Upper lobe of left lung (tissue), 4 donors: Measurements from ENCODE around the gene SMC6.

Experiments used
- EP300 ChIP-seq, 4 donors: sonication (generic); formaldehyde crosslinking; IDR thresholded peaks; one replicate each; pipeline ENCODE4 v1.5.1; 2017; ENCODE audit warnings: antibody characterized with exemption in 4 of 4, control low read depth in 2 of 4
- POLR2A ChIP-seq, 4 donors: fragments of 450-650 bp; IDR thresholded peaks; one replicate each; pipeline ENCODE4 v1.5.1; 2016 to 2017; ENCODE audit warnings: antibody characterized with exemption in 4 of 4, mild to moderate bottlenecking in 2 of 4
- POLR2AphosphoS5 ChIP-seq, 2 donors: sonication (generic); formaldehyde crosslinking; IDR thresholded peaks; one replicate each; pipeline ENCODE4 v1.5.1; 2017; ENCODE audit warnings: antibody characterized with exemption in 2 of 2
- TF ChIP-seq, protein P1 (sequence below), 6 experiments: fragments of 450-650 bp in 4 of 6; fragments of 200-600 bp in 2 of 6; sonication (generic) in 2 of 6; IDR thresholded peaks; one replicate each; pipeline ENCODE4 v1.5.1; 2016 to 2019; ENCODE audit warnings: antibody characterized with exemption in 6 of 6

- TF ChIP-seq POLR2A (IDR thresholded peaks at IDR 0.05) (no peak), POLR2AphosphoS5 (IDR thresholded peaks at IDR 0.05) (no peak), EP300 (IDR thresholded peaks at IDR 0.05) (no peak)
- TF ChIP-seq, protein P1, sequence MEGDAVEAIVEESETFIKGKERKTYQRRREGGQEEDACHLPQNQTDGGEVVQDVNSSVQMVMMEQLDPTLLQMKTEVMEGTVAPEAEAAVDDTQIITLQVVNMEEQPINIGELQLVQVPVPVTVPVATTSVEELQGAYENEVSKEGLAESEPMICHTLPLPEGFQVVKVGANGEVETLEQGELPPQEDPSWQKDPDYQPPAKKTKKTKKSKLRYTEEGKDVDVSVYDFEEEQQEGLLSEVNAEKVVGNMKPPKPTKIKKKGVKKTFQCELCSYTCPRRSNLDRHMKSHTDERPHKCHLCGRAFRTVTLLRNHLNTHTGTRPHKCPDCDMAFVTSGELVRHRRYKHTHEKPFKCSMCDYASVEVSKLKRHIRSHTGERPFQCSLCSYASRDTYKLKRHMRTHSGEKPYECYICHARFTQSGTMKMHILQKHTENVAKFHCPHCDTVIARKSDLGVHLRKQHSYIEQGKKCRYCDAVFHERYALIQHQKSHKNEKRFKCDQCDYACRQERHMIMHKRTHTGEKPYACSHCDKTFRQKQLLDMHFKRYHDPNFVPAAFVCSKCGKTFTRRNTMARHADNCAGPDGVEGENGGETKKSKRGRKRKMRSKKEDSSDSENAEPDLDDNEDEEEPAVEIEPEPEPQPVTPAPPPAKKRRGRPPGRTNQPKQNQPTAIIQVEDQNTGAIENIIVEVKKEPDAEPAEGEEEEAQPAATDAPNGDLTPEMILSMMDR (IDR thresholded peaks at IDR 0.05), result no peak
These were observed 100.8 kb downstream of the SMC6 start for GRCh38 chr2:17652681-17653394.
